ENCODE results near the gene PDIA6. TPM values are rescaled to one million over a fixed set of nuclear protein-coding genes. Genes with fewer than 3 reads are reported as not detected.

The PDIA6 gene
- total RNA-seq, 2 experiments from 2014 or later = 147 to 148 TPM

DNA sequence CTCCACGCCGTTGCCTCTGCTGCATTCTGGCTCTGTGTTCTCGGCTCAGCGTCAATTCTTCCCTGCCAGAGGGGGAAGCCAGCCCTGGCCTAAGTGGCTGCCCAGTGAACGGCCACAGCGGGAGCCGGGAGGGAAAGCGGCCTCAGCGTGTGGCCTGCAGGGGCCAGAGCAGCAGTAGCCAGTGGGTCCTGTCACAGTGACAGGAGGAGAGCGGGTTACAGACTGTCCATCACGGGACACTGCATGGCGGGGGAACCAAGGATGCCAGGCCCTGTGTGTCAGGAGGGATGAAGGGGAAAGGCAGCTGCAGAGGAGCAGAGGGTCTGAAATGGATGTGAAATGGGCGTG is 39.7 kb downstream of the PDIA6 start:
- no peaks in the 10 kb centered on the region for H3K27me3 Mint-ChIP-seq

DNA sequence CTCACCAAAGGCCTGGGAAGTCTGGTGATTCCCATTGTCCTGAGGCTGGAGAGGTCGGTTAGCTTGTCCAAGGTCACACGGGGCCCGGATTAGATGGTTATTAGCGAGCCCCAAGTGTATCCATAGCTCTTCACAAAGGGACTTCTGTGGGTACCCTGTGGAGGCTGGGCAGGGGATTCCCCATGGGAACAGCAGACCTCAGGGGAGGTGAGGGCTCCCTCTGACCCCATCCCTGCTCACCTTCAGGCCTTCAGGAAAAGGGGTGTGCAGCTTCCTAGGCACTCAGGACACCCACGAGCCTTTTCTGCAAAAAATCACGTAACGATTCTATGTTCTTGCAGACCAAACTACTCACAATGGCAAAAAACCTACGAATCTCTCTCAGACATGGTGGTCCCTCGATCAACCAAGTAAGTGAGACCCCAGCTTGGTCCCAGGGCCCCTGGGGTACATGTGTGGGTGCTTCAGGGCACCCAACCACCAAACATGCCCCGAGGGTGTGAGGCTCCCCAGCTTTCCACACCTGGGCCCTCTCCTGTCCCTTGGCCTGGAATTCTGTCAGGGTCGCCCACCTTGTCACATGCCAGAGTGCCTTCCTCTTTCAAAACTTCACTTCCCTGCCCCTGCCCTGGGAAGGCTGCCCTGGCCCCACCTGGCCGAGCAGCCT is 40.3 kb downstream of the PDIA6 start:
- no peaks in the 10 kb centered on the region for H3K36me3 Mint-ChIP-seq
- H3K4me1 Mint-ChIP-seq = no peaks in the 10 kb centered on the region
- H3K27me3 Mint-ChIP-seq = no peaks in the 10 kb centered on the region
- no peak for DNase-seq
- no peaks in the 10 kb centered on the region for H3K9me3 Mint-ChIP-seq
- no peak overlapping the region for H3K27ac Mint-ChIP-seq
- H3K4me3 Mint-ChIP-seq = no peak overlapping the region

More for the DNA sequence above, 39.7 kb downstream of the PDIA6 start:
- DNase-seq = no peak
- H3K36me3 Mint-ChIP-seq = no peaks in the 10 kb centered on the region
- H3K27ac Mint-ChIP-seq = no peak overlapping the region
- no peaks in the 10 kb centered on the region for H3K9me3 Mint-ChIP-seq
- H3K4me3 Mint-ChIP-seq = no peak overlapping the region
- no peaks in the 10 kb centered on the region for H3K4me1 Mint-ChIP-seq

DNA sequence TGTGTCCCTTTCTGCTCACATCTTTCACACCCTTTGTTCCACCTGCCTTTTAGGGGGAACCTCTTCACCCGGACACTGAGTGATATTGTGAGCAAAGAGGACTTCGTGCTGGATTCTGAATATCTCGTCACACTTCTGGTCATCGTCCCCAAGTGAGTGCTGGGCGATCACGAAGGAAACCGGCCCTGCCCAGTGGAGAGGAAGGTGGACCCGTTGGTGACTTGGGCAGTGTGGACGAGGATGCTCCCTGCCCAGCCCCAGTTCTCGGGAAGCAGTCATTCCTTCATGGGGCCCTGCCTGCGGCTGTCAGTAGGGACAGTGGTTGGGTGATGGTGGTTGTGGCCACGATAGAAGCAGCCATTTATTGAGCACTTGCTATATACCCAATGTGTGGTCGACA is 40.8 kb downstream of the PDIA6 start:
- H3K36me3 Mint-ChIP-seq = no peaks in the 10 kb centered on the region
- no peak overlapping the region for H3K4me3 Mint-ChIP-seq
- H3K27ac Mint-ChIP-seq = no peak overlapping the region
- no peak for DNase-seq
- no peaks in the 10 kb centered on the region for H3K4me1 Mint-ChIP-seq
- H3K27me3 Mint-ChIP-seq = no peaks in the 10 kb centered on the region
- H3K9me3 Mint-ChIP-seq = no peaks in the 10 kb centered on the region

DNA sequence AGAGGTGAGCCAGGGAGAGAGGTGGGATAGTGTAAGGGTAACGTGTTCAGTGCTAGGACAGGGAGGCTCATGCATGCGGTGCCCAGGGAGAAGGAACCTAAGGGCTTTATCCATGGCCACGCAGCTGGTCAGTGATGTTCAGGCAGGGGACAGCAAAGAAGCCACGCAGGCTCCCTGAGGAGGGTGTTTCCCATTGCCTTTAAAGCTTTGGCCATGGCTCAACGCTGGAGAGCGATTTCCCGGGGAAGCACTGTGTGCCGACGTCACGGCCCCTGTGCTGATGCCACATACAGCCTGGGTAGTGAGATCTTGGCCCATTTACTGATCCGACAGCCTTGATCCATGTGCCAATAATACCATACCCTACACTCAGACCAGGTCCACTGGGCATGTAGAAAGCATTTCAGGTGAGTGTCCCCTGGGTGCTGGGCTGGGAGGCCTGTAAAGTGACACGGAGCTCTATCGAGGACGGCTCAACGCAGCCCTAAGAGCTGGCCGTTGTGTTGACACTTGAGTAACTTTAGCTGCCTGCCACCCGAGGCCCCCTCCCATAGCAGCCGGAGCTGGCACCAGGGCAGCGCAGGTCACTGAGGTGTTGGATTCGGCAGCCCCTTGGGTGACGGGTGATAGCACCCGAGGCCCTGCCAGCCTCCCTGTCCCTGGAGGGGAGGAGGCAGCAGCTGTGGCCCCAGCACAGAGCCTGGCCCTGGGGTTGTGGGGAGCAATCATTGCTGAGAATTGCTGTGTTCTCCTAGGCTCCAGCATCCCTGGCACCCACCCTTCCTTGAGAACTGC is 41.4 kb downstream of the PDIA6 start:
- no peak overlapping the region for H3K4me3 Mint-ChIP-seq
- H3K4me1 Mint-ChIP-seq = no peaks in the 10 kb centered on the region
- no peak for DNase-seq
- H3K27me3 Mint-ChIP-seq = no peaks in the 10 kb centered on the region
- no peaks in the 10 kb centered on the region for H3K36me3 Mint-ChIP-seq
- no peaks in the 10 kb centered on the region for H3K9me3 Mint-ChIP-seq
- no peak overlapping the region for H3K27ac Mint-ChIP-seq

DNA sequence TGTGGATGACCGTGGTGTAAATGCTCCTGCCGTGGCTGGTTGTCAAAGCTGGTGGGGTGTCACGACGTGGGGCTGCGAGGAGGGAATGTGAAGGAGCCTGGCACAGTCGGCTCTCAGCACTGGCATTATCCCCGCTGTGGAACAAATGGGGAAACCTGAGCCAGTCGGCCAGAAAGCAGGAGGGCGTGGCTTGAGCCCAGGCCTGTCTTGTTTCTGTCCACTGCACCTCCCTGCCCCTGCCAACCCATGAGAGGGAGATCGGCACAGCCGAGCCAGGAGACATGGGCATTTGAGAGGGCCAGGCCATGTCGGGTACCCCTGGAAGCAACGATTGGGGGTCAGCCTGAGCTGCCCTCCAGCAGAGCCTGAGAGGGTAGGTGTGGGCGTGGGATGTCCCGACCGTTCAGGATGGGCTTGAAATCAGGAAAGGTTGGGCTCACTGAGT is 44.5 kb downstream of the PDIA6 start:
- DNase-seq = no peak
- H3K4me1 Mint-ChIP-seq = no peaks in the 10 kb centered on the region
- H3K4me3 Mint-ChIP-seq = no peak overlapping the region
- no peak overlapping the region for H3K27ac Mint-ChIP-seq
- H3K36me3 Mint-ChIP-seq = no peaks in the 10 kb centered on the region
- H3K9me3 Mint-ChIP-seq = no peaks in the 10 kb centered on the region
- H3K27me3 Mint-ChIP-seq = no peaks in the 10 kb centered on the region

DNA sequence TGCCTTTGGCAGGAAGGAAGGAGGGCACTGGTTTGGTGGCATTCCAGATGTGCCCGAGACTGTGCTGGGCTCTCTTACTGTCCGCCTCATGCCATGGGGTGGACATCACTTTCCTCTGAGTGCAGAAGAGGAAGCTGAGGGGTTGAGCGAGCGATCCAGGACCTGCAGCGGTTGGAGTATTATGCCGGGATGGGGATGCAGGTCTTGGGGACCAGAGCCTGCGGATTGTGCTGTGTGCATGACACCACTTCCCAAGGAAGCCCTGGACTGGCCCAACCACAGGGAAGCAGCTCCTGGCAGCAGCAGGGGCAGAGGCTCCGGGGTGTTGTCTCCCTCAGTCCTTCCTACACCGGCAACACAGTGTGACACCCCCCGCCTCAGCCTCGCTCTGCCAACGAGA is 46.7 kb downstream of the PDIA6 start:
- Mint-ChIP-seq H3K4me1 (no peaks in the 10 kb centered on the region), H3K9me3 (no peaks in the 10 kb centered on the region), H3K4me3 (no peak overlapping the region), H3K27ac (no peak overlapping the region), H3K27me3 (no peaks in the 10 kb centered on the region), H3K36me3 (no peaks in the 10 kb centered on the region)
- DNase-seq = no peak

DNA sequence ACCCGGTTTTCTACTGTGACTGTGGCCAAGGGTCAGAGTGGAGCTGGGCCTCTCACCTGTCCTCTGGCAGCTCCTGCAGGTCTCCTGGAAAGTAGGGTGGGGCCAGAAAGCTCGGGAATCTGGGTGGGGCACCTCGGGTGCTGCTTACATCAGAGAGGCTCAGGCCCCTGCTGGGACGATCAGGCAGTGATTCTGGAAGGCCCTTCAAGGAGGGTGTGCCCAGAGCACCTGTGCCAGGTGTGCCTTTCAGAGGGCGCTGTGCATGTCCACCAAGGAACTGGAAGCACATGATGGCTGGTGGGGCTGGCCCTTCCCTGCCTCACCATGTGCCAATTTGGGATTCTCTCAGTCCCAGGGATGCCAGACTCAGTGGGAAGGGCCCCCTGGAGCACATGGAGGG is 47.1 kb downstream of the PDIA6 start:
- Mint-ChIP-seq H3K9me3 (no peaks in the 10 kb centered on the region), H3K4me1 (no peaks in the 10 kb centered on the region), H3K27me3 (no peaks in the 10 kb centered on the region), H3K4me3 (no peak overlapping the region), H3K27ac (no peak overlapping the region), H3K36me3 (no peaks in the 10 kb centered on the region)
- DNase-seq = no peak

DNA sequence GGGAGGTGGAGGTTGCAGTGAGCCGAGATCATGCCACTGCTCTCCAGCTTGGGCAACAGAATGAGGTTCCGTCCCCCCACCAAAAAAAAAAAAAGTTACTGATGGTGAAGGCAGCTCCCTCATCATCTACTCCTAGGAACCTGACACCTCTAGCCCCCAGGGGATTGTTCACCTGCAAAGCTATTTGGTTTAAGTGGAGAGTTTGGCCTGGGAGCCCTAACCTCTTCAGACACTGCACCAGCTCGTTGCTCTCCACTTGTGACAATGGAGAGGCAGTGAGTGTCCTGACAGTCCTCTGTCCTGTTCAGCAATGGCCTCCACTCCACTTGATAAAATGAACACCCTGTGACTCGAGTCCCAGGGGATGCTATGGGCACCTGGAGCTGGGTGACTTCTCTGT is 47.7 kb downstream of the PDIA6 start:
- H3K4me3 Mint-ChIP-seq = no peak overlapping the region
- no peaks in the 10 kb centered on the region for H3K27me3 Mint-ChIP-seq
- no peaks in the 10 kb centered on the region for H3K36me3 Mint-ChIP-seq
- no peak overlapping the region for H3K27ac Mint-ChIP-seq
- H3K9me3 Mint-ChIP-seq = no peaks in the 10 kb centered on the region
- DNase-seq = no peak
- no peaks in the 10 kb centered on the region for H3K4me1 Mint-ChIP-seq

DNA sequence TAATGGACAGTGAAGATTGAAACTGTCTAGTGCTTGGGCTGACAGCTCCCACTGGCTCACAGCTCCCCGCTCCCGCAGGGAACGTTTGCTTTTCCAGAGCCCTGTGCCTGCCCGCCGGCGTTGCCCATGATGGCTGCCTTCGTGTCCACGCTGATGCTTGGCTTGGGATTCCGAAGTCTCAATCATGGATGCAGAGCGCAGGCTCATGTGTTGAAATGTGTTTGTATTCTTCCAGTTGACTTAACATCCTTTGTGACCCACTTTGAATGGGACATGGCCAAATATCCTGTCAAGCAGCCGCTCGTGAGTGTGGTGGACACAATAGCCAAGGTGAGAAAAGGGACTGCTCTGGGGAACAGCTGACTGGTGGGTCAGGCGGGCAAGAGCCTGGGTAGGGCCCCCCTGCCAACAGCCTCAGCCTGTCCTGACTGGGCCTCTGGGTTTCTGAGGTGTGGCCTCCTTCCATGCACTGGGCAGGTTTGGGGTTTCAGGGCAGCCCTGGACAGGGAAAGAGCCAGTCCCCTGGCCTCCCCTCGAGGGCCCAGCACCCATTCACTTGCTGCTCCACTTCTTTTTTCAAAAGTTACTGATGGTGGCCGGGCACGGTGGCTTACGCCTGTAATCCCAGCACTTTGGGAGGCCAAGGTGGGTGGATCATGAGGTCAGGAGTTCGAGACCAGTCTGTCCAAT is 48.3 kb downstream of the PDIA6 start:
- H3K9me3 Mint-ChIP-seq = no peaks in the 10 kb centered on the region
- no peak for DNase-seq
- no peak overlapping the region for H3K27ac Mint-ChIP-seq
- no peaks in the 10 kb centered on the region for H3K27me3 Mint-ChIP-seq
- no peaks in the 10 kb centered on the region for H3K36me3 Mint-ChIP-seq
- H3K4me3 Mint-ChIP-seq = no peak overlapping the region
- no peaks in the 10 kb centered on the region for H3K4me1 Mint-ChIP-seq

DNA sequence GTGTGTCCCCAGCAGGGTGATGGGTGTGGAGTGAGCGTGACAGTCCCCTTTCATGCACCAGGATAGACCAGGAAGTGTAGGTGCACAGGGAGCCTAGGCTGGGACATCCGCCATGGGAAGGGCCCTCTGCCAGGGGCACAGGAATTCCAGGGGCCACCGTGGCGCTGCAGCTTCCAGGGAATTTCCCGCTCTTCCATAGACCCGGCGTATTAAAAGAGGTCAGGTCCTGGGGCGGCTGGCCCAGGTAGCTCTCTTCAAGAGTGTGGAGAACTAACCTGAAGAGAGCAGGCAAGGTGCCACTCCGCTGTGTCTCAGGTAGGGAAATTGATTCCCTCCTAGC is 49.2 kb downstream of the PDIA6 start:
- Mint-ChIP-seq H3K27me3 (no peaks in the 10 kb centered on the region), H3K4me3 (no peak overlapping the region), H3K36me3 (no peaks in the 10 kb centered on the region), H3K9me3 (no peaks in the 10 kb centered on the region), H3K27ac (no peak overlapping the region), H3K4me1 (no peaks in the 10 kb centered on the region)
- no peak for DNase-seq

DNA sequence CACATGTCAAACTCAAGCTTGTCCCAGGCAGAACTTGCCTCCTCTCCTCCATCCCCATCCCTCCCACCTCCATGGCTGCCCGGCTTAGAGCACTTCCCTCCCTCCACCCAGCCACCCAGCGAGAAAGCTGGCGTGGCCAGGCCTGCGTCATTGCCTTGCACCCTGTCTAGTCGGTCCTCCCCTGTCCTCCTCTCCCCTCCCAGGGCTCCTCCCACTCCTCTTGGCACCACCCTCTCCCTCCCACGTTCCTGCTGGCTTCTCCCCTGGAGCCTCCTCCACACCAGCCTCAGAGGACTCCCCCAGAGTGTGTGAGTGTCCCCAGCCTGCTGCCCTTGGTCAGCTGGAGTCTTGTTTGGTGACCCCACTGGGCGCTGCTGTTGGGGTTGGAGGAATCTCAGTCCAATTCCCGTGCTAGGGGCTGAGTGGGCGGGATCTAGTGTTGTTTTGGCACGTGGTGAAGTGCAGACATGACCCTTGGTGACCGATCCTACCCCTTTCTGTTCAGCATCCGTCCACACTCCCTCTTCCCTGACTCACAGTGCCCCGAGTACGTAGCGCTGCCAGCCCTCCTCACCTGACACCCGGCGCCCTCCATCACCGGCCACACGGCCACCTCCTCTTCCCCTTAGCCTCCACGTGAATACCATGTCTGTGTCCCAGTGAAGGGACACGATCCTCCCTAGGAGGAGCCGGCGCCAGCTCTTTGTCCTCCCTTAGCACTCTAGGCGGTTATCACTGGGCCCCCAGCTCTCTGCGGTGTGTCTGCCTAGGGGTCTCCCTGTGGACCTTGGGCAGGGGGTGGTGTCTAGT is 49.7 kb downstream of the PDIA6 start:
- DNase-seq = no peak
- H3K9me3 Mint-ChIP-seq = no peaks in the 10 kb centered on the region
- no peaks in the 10 kb centered on the region for H3K36me3 Mint-ChIP-seq
- no peak overlapping the region for H3K4me3 Mint-ChIP-seq
- no peak overlapping the region for H3K27ac Mint-ChIP-seq
- no peaks in the 10 kb centered on the region for H3K27me3 Mint-ChIP-seq
- no peaks in the 10 kb centered on the region for H3K4me1 Mint-ChIP-seq

DNA sequence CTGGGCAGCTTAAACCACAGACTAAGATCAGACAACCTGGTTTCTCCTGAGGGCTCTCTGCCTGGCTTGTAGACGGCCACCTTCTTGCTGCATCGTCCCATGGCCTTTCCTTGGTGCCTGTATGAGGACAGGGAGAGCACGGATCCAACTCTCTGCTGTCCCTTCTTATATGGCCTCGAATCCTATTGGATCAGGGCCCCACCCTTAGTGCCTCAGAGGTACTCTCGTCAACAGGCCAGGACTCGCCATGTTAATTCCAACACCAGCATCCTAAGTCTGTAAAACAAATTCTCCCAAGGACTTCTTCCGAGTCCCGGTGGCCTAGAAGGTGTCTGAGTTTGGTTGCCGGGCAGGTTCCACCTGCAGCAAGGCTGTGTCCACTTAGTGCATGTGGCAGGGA is 51.0 kb downstream of the PDIA6 start:
- Mint-ChIP-seq H3K4me3 (no peak overlapping the region), H3K4me1 (no peaks in the 10 kb centered on the region), H3K36me3 (no peaks in the 10 kb centered on the region), H3K9me3 (no peaks in the 10 kb centered on the region), H3K27ac (no peak overlapping the region), H3K27me3 (no peaks in the 10 kb centered on the region)
- DNase-seq = no peak

DNA sequence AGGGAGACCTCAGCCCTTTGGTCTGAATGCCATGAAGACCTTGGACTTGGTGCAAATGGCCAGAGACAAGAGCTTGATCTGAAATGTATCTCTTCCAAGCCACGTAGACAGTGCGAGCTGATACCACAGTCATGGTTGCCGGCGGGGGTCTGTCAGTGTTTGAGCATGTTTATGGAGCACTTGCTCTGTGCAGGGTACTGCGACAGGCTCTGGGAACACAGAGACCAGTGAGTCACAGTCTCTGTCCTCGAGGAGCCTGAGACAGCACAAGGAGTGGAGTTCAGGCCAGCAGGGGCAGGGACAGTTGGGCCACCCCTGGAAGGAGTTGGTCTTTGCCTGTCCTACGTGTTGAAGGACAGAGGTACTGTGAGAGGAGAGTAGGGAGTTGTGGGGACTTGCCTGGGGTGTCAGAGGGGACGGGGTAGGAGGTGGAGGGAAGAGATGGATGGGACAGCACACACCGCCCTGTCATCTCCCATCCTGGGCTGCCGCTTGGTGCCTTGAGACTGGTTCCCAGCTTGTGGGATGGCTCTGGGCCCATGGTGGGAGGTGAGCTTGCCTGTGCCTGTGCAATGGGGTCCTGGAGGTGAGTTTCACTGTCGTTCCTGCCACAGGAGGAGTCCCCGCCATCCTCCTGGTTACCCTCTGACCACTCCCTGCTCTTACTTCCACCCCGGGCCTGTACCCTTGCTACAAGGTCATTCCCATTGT is 51.6 kb downstream of the PDIA6 start:
- no peaks in the 10 kb centered on the region for H3K27me3 Mint-ChIP-seq
- H3K4me1 Mint-ChIP-seq = no peaks in the 10 kb centered on the region
- no peak for DNase-seq

DNA sequence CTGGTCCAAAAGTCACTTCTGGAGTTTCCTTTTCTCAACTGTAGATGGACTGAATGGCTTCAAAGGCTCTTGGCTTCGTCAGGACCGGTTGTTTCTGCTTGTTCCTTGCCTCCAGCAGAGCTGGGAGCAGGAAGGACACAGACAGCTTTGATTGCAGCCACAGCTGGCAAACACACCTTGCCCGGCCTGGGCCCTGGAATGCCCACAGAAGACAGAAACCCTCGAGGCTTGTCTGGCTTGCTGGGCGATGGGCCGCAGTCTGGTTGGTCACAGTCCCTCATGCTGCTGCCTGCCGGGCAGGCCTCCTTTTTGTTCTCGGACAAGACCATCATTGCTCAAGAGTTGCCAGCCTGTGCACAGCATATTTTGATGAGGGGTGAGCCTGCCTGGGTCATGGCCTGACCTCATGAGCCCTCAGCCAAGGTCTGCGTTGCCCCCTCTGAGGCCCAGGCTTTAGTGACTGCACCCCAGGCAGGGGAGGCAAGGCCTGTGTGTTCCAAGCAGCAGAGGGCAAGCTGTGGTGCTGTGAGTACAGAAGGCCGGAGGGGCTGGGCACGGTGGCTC is 53.4 kb downstream of the PDIA6 start:
- H3K27me3 Mint-ChIP-seq = no peaks in the 10 kb centered on the region
- H3K9me3 Mint-ChIP-seq = no peaks in the 10 kb centered on the region
- H3K4me3 Mint-ChIP-seq = no peak overlapping the region
- H3K27ac Mint-ChIP-seq = no peak overlapping the region
- H3K4me1 Mint-ChIP-seq = no peaks in the 10 kb centered on the region
- DNase-seq = no peak
- no peaks in the 10 kb centered on the region for H3K36me3 Mint-ChIP-seq

More for the DNA sequence above, 51.6 kb downstream of the PDIA6 start:
- H3K27ac Mint-ChIP-seq = no peak overlapping the region
- H3K4me3 Mint-ChIP-seq = no peak overlapping the region
- H3K9me3 Mint-ChIP-seq = no peaks in the 10 kb centered on the region
- no peaks in the 10 kb centered on the region for H3K36me3 Mint-ChIP-seq

All from activated naive CD8-positive, alpha-beta T cell treated with anti-CD3 and anti-CD28 coated beads for 36 hours (primary cell).